HPDE6-E6E7 (cell line): Measurements from ENCODE around the gene BRINP2.

ENCODE experiments used
- DNase-seq: peaks from one replicate; pipeline ENCODE4 v3.0.0; 2011; ENCODE audit warnings: missing footprints; ENCODE audit errors: extremely low spot score

The BRINP2 gene, protein sequence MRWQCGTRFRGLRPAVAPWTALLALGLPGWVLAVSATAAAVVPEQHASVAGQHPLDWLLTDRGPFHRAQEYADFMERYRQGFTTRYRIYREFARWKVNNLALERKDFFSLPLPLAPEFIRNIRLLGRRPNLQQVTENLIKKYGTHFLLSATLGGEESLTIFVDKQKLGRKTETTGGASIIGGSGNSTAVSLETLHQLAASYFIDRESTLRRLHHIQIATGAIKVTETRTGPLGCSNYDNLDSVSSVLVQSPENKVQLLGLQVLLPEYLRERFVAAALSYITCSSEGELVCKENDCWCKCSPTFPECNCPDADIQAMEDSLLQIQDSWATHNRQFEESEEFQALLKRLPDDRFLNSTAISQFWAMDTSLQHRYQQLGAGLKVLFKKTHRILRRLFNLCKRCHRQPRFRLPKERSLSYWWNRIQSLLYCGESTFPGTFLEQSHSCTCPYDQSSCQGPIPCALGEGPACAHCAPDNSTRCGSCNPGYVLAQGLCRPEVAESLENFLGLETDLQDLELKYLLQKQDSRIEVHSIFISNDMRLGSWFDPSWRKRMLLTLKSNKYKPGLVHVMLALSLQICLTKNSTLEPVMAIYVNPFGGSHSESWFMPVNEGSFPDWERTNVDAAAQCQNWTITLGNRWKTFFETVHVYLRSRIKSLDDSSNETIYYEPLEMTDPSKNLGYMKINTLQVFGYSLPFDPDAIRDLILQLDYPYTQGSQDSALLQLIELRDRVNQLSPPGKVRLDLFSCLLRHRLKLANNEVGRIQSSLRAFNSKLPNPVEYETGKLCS

DNA sequence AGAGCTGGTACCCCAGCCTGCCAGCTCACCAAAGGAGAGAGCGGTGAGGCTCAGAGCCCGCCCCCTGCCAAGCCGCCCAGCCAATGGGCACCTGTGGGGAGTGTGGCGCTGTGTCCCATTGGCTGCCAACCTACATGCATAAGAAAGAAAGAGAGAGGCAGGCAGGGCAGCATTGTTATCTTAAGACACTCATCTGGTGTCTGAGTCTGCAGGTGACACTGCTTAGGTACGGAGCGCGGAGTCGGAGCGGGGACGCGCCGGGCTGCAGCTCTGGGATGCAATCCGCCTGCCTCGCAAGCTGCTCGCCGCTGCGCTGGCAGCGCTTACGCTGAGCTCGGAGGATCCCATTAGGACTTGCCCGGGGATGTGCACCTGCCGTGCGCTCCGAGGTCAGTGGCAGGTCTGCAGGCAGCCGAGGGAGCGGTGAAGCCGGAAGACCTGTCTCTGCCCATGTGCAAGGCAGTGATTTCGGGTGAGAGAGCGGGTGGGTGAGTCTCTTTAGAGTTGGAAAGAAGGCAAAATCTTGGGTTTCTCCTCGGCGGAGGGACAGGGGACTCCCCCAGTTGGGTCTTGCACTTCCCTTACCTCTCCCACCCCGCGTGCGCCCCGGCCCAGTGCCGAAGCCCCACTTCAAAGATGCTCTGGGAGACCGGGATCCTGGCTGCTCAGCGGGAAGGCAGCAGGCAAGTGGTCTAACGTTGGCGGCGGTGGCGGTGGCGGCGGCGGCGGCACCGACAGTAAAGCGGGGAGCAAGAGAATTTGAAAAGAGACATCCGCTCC is at the start of gene BRINP2:
Gene BRINP2, plus strand, starts transcription at position 203 of the 780 bp plus-strand sequence. CDS start 58,919 bp downstream, outside the sequence.
- no peak for DNase-seq

- no peak for DNase-seq
Measured at GRCh38 chr1:177122461-177123251, 48.1 kb upstream of the BRINP2 start.

DNA sequence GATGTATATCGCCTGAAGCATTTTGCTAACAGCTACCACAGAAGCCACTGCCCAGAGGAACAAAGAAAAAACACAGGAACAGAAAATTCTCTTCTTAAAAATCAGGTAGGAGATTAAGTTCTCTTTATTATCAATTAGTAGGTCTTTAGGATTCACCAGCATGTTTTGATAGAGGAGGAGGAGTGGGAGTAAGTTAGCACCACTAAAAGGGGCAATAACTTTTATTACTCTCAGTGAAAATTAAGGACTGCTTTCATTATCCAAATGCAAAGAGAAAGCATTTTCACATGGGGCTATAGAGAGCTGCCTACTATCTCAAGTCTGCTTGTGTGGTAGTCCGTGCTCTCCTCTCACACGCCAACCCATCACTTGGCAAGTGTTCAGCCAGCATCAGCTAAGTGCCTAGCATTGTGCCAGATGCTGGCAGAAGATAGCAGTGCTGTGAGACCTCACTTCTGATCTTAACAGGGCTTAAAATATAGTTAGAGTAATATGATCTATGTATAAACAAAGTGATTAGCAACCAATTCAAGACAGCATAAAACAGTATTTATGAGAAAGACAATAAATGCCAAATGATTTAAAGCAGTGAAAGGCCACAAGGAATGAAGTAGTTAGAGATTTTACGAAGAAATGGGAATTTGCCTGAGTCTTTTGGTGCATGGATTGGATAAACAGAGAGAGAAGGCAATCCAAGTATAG is 46.0 kb upstream of the BRINP2 start:
- no peak for DNase-seq

GRCh38 chr1:177126267-177126666 is 44.5 kb upstream of the BRINP2 start:
- no peak for DNase-seq

GRCh38 chr1:177128665-177129281 is 42.0 kb upstream of the BRINP2 start:
- no peak for DNase-seq

DNA sequence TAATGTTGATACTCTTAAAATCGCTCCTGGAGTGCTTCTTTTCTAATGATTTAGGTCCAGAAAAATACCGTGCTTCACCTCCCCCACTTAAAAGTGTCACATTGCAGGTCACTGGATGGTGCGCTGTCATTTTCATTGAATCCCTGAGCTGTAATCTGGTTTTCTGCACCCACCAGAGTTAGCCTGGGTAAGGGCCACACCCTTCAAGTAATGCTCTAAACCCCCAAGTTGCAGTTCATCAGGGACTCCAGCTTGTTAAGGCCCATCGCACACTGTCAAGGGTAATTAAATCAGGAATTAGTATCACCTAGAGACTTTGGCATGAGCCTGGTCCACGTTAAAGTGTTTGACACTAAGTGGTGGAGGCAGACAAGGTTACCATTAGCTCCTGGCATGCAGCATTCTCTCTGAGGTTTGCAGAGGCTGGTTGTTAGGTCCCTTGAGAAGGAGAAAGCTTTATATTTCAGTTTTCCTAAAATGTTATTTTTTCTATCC is 40.3 kb upstream of the BRINP2 start:
- DNase-seq: no peak

- DNase-seq: no peak
Measured at GRCh38 chr1:177131723-177132122, 39.0 kb upstream of the BRINP2 start.

GRCh38 chr1:177132141-177132540 is 38.6 kb upstream of the BRINP2 start:
- DNase-seq: no peak

DNA sequence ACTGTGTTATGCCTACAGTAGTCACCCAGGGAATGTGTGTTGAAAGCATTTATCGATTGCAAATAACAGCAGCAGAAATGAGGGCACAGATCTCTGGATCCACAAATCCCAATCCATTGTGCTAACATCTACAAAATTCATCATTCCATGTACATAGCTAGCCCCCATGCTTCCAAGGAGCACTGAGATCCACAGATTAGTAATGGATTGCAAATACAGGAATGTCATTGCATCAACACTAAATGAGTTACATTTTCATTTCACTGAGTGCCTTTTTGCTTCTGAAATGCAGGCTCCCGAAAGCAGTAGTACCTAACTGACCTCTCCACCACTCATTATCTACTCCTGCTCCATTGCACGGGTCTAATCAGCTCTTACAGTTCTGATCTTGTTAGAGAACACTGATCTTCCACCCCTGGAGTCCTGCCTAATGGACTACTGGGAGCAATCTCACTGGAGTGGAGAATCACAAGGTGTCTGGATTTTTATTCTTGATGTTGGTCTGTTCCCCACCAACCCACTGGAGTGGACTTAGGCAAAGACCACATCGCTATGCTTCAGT is 36.7 kb upstream of the BRINP2 start:
- no peak for DNase-seq

- no peak for DNase-seq
Measured at GRCh38 chr1:177135250-177135649, 35.5 kb upstream of the BRINP2 start.

DNA sequence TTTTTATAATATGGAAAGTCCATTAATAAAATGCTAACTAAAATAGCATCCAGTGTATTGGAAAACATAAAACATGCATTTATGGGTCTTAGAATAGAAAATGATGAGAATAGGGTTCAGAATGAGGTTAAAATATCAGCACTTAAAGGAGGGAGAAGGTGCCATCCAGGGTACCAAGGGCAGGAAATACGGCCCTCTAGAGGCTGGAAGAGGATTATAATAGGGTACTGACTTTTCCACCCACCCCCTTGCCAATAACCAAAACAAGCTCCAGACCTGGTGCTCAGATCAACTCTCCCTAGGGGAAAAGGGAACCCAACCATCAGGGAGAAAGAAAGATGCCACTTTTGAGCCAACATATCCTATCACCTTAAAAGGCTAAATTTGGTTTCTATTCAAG is 32.9 kb upstream of the BRINP2 start:
- DNase-seq: no peak

- DNase-seq: no peak
Measured at GRCh38 chr1:177138347-177138746, 32.4 kb upstream of the BRINP2 start.

DNA sequence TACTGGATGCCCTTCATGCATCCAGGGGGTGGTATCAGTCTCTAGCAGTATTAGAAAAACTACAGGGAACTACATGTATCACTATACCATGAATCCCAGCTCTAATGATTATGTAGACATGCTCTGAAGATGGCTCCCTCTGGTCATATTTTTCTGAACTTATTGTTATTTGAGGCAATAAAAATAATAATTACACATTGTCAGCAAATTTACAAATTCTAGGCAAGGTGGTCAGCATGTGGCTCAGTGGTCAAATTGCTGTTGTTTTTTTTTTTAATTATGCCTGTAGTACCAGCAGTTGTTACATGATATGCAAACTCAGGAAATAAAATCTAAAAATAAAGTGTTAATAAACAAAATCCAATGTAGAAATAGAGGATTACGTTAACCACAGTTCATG is 28.7 kb upstream of the BRINP2 start:
- DNase-seq: no peak

GRCh38 chr1:177142791-177143271 is 27.9 kb upstream of the BRINP2 start:
- no peak for DNase-seq

DNA sequence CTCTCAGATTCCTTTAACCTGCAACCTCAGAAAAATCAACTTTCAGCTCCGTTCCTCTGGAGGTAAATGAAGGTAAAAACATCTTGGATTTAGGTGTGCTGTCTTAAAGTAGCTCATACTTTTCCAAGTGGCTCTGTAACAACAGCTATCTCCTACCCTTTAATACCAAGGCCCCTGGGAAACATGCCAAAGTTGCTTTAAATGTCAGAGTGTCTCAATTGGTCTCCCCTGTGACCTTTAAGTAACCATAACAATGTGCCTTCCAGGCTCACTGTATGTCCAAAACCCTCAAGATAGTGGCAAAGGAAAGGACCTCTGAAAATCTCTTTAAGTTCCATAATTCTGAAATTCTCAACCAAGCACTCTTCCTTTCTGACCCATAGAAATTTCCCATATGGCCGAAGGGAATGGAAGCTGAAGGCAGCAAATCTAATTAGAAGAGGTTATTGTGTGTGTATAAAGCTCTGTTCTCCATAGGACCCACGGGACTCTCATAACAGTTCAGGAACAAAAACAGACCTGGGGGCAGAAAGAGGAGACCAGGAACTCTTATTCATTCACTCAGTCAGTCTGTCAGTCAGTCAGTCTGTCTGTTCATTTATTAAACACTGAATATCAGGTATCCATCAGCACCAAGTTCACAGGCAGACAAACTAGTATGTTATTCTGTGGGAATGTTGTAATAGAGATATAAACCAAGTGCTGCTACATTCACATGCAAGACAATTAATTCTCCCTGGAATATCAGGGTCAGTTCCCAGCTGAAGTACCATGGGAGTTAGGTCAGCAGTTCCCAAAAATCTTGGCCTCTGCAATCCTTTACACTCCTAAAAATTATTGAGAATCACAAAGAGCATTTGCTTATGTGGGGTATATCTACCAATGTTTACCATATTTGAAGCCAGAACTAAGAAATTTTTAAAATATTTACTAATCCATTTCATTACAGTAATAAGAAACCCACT is 25.4 kb upstream of the BRINP2 start:
- no peak for DNase-seq

- no peak for DNase-seq
Measured at GRCh38 chr1:177146499-177146898, 24.3 kb upstream of the BRINP2 start.

DNA sequence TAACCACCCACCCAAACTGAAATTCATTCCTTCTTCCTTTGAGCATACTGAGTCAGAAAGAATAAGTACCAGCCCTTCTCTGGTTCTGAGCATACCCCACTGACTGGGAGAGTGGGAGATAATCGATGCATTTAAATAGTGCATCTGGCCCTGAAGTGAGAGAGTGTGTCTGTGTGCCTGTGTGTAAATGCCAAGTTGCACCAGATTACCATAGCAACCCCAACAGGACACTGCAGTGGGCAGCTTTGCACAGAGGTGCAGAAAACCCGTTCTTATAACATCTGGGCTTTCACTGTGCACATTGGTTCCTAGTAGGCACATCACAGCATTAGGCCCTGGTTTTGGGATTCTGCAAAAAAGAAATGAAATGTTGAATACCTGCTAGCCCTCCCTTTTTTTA is 8.5 kb upstream of the BRINP2 start:
- no peak for DNase-seq

DNA sequence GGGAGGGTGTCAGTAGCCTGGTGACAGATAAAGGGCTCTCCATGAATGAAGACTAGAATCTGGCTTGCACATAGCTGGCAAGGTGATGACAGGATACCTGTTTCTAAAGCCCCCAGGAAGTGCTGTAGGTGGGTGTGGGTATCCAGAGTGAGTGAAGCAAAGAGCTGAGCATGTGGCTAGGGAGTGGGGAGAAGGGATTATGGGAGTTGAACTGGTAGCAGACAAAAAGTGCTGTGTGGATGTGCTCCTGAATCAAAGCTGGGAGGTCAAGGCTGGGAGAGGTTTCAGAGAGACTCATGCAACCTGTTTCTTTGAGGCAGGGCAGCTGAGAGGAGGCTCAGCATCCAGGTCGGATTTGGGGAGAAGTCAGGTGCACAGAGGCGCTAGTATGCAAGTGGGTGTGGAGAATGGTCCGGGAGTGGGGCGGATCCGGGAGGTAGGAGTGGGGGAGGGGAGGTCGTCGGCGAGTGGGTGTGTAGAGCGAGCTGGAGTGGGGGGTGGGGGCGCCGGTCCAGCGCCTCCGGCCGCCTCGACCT is 6.8 kb upstream of the BRINP2 start:
- DNase-seq: no peak
